ENCODE measurements around the gene GPT2.

The GPT2 gene

DNA sequence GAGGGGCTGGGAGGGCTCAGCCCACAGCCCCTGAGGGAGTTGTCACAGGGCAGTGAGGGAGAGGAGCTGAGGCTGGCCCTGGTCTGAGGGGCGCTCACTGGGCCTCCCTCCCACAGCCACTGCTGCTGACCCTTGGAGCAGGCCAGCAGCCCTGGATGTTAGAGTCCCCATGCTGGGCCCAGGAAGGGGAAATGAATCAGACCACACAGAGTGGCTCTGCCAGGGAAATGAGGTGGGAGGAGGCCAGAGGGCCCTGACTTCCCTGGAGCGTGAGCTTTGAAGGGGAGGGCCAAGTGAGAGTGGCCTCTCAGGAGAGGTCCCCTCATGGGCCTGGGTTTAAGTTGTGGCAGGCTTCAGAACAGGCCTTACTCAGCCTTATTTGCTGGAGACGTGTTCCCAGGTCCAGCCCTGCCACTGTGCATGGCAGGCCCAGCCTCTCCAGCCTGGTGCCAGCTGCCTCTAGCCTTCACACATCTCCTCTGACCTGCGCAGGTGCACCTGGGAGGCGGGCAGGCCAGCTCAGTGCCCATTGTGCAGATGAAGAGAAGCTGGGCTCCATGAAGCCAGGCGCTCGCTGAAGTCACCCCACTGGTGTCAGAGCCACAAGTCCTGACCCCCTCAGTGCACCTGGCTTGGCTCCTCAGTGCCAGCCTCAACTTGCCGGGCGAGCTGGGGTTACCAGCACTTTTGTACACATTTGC lies 15.4 kb downstream of the GPT2 start:
- DNase-seq, result no peak

DNA sequence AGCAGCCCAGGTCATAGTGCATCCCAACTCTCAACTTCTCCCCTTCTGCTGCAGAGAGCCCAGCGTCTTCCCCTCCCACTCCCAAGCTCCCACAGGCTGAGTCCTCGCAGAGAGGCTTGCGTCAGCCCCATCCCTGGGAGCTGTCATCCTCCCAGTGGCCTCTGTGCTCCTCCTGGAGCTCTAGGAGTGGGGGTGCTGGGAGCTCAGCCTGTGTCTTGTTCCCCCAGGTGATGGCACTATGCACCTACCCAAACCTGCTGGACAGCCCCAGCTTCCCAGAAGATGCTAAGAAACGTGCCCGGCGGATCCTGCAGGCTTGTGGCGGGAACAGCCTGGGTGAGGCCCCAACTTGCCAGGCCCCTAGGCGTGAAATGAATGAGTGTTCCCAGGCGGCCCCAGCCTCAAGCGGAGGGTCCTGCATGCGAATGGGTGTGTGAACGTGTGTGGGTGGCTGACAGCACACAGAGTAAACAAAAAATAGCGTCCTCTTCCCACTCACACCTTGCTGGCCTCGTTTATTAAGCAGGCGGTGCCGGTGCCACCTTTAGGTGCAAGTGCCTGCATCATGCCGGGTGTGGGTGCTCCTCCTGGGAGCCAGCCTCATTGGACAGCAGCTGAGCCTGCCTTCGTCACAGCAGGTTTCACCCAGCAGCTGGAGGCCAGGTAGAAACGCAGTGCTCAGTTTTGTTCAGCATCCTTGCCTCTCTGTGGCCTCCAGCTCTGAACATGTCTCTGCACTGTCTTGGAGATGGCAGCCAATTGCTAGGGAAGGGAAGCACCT lies 16.5 kb downstream of the GPT2 start:
- no peak for DNase-seq

DNA sequence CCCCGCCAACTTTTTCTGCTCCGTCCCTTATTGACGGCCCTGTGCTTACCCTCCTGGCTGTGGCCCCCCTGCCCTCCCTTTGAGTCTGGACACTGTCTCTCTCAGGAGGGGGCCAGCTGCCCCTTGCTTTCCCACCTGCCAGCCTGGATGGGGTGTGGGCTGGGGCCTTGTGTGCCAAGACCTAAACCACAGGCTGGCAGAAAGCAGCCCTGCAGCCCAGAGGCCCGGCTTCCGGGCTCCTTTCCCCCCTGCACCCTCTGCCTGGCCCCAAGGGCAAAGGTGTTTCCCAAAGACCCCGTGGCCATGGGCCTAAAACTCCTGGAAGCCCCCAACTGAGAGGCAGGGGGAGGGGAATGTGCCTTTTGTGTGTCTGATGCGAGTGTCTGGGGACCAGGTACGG lies 17.5 kb downstream of the GPT2 start:
- no peak for DNase-seq

DNA sequence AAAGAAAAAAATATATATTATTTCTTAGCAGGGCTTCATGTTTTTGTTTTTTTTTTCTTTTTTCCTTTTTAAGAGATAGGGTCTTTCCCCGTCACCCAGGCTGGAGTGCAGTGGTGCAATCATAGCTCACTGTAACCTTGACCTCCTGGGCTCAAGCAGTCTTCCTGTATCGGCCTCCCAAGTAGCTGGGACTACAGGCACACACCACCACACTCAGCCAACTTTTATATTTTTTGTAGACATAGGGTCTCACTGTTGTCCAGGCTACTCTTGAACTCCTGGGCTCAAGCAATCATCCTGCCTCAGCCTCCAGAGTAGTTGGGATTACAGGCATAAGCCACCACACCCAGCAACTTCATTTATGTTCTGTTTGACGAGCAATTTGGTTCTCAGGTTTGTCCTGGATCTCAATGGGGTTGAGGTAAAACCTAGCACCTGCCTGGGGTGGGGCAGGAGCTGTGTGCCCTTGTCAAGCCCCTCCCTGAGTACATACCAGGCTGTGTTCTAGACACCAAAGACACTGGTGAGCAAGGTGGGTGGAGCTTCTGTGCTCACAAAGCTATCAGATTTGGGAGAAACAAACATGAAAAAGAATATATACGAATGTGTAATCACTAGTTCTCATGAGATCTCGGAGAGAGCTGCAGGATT lies 19.2 kb downstream of the GPT2 start:
- DNase-seq, result no peak

DNA sequence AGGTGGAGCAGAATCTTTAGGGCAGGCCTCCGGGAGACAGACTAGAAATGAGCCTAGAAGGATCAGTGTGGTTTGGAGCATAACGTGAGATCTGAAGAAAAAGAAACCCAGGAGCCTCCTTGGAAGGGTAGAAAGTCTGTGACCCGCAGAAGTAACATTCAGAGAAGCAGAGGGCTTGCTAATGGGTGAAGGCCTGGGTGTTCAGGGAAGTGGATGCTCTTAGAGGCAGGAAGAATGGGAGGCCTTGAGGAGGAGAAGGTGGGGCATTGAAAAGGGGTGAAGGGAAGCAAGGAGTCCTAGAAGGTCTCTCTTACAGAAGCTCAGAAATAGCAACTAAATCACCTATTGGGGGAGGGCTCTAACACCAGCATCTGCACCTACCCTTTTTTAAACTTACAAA lies 20.3 kb downstream of the GPT2 start:
- no peak for DNase-seq

DNA sequence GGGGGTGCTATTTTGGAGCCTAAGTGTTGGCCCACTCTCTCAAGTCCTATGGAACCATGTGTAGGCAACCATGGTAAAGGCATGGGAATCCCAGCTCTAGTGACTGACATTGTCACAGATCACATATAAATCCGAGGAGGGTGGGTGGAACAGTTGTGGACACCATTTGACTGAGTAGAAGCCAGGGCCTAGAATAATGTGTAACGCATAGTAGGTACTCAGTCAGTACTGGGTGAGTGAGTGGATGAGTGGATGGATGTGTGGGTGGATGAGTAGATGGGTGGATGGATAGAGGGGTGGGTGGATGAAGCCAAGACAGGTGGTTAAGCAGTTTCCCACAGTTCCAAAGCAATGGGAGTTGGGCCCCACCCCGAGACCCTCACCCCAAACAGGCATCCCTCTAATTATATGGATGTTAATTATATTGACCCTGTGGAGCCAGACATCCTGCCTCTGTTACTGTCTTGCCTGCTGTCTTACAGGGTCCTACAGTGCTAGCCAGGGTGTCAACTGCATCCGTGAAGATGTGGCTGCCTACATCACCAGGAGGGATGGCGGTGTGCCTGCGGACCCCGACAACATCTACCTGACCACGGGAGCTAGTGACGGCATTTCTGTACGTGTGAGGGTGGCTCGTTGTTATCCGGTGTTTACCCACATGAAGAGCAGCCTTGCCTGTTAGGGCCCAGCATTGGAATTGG lies 22.3 kb downstream of the GPT2 start:
- no peak for DNase-seq

DNA sequence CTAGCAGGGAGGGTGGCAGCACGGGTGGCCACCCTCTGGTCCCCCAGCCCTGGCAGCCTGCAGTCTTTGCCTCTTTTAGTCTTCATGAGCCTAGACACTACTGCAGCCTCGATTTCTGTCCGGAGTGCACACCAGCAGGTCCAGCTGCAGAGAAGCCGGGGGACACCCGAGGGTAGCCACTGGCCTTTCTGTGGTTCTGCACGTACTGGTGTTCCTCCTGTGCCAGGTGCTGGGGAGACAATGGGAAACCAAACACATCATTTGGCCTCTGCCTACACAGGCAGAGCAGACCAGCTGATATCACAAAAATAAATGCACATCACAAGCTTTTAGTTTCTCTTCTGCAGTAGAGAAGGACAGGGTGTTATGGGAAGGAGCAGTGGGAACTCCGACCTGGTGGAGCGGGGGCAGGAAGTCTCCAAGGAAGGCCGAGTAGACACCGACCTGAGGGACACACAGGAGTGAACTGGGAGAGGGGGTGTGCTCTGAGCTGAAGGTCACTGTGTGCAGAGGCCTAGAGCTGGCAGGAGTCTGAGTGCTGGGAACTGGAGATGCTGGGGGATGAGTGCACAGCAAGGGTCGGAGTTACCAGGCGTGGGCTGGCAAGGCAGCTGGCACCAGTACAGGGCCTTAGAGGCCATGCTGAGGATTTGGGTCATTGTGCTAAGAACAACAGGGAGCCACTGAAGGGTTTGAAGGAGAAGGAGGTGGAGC lies 23.1 kb downstream of the GPT2 start:
- no peak for DNase-seq

DNA sequence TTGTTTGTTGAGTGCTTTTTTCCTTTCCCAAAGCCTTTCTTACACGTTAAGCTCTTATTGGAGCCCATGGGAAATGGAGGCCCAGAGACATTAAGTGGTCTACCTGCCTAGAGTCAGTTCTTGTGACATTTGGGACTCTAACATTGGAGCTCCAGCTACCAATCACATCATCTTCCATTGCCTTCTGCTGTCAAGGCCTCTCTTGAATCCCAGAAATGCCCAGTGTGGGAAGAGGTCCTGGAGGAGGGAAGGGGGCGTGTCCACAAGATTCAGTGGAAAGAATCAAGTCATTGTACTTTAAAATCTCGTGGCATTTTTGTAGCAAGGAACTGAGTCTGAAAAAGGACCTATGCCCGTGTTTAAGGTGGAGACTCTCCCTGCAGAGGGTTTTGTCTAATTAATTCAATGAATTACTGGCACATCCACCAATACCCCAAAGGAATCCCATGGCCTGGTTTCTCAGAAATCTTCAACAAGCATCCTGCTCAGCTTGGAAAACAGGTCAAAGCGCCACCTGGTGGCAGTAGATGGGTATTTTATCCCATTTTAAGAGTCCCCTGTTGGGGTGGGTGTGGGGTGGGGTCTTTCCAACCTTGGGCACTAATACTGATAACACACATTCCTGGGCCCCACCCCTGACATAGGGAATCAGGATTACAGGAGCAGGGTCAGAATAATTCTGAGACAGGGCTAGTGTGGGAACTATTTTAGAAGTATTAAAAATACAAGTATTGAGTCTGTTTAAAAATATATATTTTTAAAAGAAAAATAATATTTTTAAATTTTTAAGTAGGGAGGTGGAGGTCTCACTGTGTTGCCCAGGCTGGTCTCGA lies 24.6 kb downstream of the GPT2 start:
- DNase-seq, result no peak

DNA sequence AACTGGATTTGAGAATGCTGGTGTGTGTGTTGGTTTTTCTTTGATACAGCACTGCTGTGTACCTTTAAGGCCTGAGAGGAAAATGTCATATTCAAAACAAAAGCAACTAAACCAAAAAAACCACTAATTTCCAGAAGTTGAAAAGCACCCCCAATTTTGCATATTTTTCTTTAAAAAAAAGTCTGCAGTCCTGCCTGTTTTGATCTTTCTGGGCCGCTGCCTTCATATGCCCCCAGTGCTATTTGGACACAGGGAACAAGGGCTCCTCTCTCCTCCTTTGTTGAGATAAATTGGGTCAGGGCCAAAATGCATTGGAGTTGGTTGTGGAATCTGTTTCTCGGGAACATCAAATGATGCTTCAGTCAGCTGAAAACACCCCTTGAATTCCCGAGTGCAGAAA lies 26.9 kb downstream of the GPT2 start:
- no peak for DNase-seq

DNA sequence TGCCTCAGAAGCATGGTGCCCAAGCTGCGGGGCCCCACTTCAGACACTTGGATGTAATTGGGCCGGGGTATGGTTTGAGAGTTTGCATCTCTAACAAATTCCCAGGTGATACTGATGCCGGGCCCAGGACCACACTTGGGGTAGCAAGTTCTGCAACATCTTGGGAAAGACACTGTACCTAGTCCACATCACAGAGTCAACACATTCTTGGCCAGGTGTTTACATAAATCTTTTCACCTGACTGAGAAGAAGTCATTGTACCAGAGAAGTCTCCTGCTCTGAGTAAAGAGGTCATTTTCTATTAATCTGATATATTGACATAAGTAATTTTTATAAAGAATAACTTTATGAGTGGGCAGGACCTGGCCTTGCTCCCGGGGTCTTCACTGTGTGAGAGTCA lies 27.5 kb downstream of the GPT2 start:
- DNase-seq, result no peak

DNA sequence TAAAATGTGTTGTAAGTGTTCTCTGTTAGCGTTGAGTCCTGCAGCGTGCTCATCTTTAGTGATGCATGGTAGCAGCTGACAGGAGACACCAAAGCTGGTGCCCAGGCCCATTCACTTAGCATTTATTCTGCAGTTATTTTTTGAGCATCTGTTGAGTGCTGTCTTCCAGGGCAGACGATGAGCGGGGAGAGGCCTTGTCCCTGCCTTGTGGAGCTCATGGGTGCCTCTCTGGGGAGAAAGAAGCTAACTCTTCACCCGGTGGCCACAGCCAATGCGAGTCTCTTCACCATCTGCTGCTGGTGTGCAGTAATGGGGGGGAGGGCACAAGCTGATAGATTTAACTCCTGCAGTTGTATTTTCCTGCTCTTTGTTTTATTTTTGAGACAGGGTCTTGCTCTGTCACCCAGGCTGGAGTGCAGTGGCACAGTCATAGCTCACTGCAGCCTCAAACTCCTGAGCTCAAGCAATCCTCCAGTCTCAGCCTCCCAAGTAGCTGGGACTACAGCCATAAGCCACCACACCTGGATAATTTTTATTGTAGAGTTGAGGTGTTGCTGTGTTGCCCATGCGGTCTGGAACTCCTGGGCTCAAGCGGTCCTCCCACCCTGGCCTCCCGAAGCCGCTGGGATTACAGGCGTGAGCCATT lies 30.5 kb downstream of the GPT2 start:
- DNase-seq, result no peak

DNA sequence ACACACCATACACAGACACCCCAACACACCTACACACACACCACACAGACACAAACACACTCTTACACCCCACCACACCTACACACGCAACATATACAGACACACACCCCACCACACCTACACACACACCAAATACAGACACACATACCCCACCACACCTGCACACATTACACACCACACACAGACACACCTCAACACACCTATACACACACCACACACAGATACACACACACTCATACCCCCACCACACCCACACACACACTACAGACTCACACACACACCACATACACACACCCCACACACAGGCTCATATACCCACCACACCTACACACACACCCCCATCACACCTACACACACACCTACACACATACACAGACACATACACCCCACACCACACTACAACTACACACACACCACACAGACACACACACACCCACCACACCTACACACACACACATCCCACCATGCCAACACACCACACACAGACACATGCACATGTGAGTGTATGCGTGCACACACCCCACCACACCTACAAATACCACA lies 31.4 kb downstream of the GPT2 start:
- DNase-seq, result no peak

DNA sequence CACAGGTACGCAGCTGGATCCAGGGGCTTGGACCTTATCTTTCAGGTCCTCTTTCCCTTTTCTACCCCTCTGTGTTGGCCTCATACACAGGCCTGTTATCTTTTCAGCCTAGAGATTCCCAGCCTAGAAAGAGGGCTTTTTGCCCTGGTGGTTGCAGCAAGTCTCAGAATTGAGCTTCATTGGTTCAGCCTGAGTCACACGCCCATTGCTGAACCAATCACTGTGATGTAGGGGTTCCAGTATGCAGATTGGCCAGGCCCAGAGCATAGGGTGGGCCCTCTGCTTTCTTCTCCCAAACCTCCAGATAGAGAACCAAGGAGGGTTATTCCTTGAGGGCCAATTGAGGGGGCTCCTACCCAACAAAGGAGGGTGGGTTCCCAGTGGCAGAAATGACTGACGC lies 32.8 kb downstream of the GPT2 start:
- no peak for DNase-seq

DNA sequence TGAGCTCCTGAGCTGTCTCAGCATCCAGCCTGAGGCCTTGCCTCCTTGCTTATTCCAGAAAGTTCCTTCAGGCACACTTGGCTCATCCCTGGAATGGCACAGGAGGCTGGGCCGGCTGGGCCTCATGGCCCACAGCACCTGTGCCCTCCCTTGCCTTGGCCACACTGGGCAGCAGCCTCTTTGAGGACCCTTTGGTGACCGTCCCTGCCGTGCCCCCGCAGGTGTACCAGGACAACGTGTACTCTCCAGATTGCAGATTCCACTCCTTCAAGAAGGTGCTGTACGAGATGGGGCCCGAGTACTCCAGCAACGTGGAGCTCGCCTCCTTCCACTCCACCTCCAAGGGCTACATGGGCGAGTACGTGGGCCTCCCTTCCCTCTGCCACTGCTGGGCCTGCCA lies 34.2 kb downstream of the GPT2 start:
- no peak for DNase-seq

DNA sequence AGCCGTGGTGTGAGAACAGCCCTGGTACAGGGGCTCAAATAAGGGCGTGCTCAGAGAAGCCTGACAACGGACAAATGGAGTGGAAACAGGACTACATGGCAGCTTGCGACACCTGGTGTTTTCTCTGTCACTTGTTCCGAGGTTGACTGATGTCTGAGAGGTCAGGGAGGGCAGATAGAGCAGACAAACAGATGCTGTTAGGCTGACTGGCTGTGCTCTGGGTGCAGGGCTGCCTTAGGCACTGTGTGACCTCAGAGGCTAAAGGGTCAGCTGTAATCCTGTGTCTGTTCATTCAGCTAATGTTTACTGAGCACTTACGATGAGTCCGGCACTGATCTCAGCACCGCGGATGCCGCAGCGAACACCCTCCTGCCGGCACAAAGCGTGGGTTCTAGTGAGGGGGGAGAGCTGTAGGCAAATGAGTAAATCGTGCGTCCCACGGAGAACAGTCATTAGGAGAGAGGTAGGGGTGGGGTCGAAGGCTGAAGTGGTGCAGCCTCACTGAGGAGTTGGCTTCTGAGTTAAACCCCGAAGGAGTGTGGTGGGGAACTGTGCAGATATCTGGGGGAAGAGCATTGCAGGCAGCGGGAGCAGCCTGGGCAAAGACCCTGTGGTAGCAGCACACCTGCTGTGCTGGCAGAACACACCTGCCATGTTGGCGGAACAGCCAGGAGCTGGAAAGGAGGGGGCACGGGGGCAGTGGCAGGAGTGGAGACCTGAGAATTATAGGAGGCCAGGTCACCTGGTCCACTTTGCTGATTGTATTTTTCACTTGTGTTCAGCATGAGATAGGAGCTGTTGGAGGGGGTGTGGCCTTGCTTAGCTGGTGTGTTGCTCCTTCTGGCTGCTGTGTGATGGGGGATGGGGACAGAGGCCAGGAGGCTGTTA lies 35.0 kb downstream of the GPT2 start:
- DNase-seq, result no peak

DNA sequence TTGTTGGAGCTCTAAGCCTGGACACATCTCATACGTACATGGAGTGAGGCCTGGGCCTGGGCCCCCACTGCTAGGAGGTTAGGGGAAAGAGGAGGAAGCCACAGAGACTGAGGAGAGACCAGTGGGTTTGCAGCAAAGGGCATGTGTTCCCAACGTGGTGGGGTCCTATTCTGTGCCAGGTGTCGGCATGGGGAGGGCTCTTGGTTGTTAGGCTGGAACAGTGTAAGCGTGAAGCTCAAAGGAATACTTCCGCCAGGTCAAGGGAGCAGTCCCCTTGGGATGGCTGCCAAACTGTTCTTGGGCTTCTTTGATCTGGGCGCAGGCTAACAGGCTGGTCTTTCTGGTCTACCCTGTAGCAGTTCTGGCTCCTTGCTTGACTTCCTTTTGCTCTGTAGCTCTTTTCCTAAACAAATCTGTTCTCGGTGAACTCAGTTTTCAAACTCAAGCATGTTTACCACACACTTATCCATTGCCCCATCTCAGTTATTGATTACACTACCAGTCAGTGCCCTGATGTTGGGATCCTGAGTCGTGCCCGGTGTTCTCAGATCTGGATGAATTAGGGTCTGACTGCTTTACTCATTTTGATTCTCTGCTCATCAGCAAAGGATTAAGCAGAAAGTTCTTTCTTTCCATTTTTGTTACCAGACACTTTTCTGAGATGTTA lies 36.4 kb downstream of the GPT2 start:
- no peak for DNase-seq

DNA sequence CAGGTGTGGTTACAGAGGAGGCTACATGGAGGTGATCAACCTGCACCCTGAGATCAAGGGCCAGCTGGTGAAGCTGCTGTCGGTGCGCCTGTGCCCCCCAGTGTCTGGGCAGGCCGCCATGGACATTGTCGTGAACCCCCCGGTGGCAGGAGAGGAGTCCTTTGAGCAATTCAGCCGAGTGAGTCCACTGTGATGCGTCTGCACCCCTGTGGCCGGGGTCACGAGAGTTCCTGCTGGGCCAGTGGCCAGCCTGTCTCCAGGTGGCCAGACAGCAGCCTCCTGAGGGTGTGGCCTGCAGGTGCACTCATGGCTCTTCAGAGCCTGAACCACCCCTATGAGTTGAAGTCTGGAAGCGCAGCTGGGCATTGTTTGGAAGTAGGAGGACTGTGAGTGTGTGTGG lies 38.1 kb downstream of the GPT2 start:
- no peak for DNase-seq

DNA sequence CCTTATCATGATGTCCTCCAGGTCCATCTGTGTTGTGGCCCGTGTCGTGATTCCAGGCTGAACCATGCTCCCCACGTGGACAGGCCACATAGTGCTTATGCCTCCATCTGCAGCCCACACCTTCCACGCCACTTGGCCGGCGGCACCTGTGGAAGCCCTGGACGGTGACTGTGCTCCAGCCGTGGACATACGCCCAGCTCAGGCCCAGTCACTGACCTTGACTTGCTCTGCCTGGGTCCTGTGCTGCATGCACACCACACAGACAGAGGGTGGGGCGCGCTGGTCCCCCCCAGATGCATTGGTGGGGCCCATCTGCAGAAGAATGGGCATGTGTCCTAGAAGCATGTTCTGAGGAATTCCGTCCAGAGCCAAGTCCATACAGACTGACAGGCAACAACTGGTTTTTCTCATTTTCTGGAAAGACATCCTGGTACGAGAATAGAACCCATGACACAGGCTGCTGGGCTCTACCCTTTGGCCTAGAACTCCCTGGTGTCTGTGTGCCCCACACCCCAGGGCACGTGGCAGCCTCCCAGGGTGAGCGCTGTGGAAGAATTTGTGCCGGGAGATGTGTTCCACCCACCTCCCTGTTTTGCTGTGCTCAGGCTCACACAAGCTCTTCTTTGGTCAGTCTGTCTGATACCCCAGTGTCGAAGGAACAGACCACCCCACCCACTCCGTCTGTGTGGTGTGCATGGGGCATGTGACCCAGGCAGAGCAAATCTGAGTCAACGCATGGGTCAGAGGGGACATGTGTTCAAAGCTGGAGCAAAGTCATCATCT lies 39.5 kb downstream of the GPT2 start:
- DNase-seq, result no peak

DNA sequence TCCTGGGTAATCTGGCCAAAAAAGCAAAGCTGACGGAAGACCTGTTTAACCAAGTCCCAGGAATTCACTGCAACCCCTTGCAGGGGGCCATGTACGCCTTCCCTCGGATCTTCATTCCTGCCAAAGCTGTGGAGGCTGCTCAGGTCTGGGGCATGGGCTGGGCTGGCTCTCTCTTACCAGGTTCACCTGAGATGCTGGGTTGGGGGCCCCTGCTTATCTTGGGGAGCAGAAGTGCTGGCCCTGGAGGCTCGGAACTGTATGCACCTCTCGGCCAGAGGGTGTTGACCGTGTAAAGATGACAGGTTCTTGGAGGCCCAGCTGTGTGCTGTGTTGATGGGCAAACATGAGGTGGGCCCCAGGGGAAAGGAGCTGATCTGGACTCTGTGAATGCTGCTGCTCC lies 40.2 kb downstream of the GPT2 start:
- no peak for DNase-seq
